ENCODE measurements around the gene WWTR1.

GRCh38 chr3:149532489-149533180 is 125.2 kb downstream of the WWTR1 start:
- TF ChIP-seq CTCF (IDR thresholded peaks at IDR 0.05), result no peak
- no peak for TF ChIP-seq POLR2A (IDR thresholded peaks at IDR 0.05)

All from testis (tissue), 2 donors.